ENCODE results near the gene TCTN2. TPM values are rescaled to one million over a fixed set of nuclear protein-coding genes. Genes with fewer than 3 reads are reported as not detected.

TCTN2 gene
- polyA plus RNA-seq, 3 donors = 0.24 to 1.1 TPM; not detected in 1

GRCh38 chr12:123676616-123677320 lies 5.9 kb downstream of the TCTN2 start:
- Histone ChIP-seq H3K4me1 (ENCODE audit: control insufficient read depth in 1 of 2, insufficient read depth in 2 of 2, low read length in 2 of 2) (peaks cover under 1 to 10% of the 10 kb centered on the region in 2 donors), H3K36me3 (replicated peaks in 1 of 2; ENCODE audit: control insufficient read depth in 1 of 2, insufficient read depth in 2 of 2, low read length in 2 of 2) (no peaks in the 10 kb centered on the region), H3K4me2 (replicated peaks; ENCODE audit: extremely low read depth, low read length, poor library complexity, severe bottlenecking) (no peak overlapping the region), H3K4me3 (replicated peaks in 1 of 3; ENCODE audit: low read depth in 2 of 3, low read length in 3 of 3) (no peak overlapping the region), H3K27me3 (ENCODE audit: control insufficient read depth in 2 of 2, insufficient read depth in 2 of 2, low read length in 2 of 2) (no peaks in the 10 kb centered on the region), H4K20me1 (ENCODE audit: insufficient read depth, low read length) (no peaks in the 10 kb centered on the region), H3K27ac (ENCODE audit: low read depth in 1 of 2, low read length in 2 of 2) (no peak overlapping the region), H3K79me2 (ENCODE audit: insufficient read depth, low read length) (no peaks in the 10 kb centered on the region), H3K9me3 (replicated peaks in 1 of 2; ENCODE audit: control insufficient read depth in 1 of 2, insufficient read depth in 1 of 2, low read length in 2 of 2) (no peaks in the 10 kb centered on the region), H2AFZ (ENCODE audit: insufficient read depth, low read depth, low read length, poor library complexity, severe bottlenecking) (no peak overlapping the region), H3K9ac (ENCODE audit: insufficient read depth, low read length, poor library complexity, severe bottlenecking) (no peak overlapping the region)
- Mint-ChIP-seq H3K4me1 (peaks cover 9% of the 10 kb centered on the region), H3K9me3 (no peaks in the 10 kb centered on the region), H3K27me3 (ENCODE audit: low read depth in 3 of 3) (no peaks in the 10 kb centered on the region), H3K27ac (no peak overlapping the region), H3K36me3 (peaks cover 0 to 1% of the 10 kb centered on the region in 2 donors), H3K4me3 (no peak overlapping the region)
- intact Hi-C loops (cut with micrococcal nuclease) = no loop called here
- DNase-seq = no peak
- WGBS (ENCODE audit: insufficient coverage) = 100% methylated on average over 4 of the region's 9 CpGs
- TF ChIP-seq CTCF (IDR thresholded peaks at IDR 0.05) = no peak

- no peak overlapping the region for H3K27ac ChIP-seq (ENCODE audit: low read depth in 1 of 2, low read length in 2 of 2)
- 98% methylated on average over 6 of the region's 10 CpGs for WGBS (ENCODE audit: insufficient coverage)
- H2AFZ ChIP-seq (ENCODE audit: insufficient read depth, low read depth, low read length, poor library complexity, severe bottlenecking) = no peak overlapping the region
- H3K4me1 Mint-ChIP-seq = peaks cover 12% of the 10 kb centered on the region
- no peaks in the 10 kb centered on the region for H3K27me3 Mint-ChIP-seq (ENCODE audit: low read depth in 3 of 3)
- no peak overlapping the region for H3K4me3 ChIP-seq (replicated peaks in 1 of 3; ENCODE audit: low read depth in 2 of 3, low read length in 3 of 3)
- no peaks in the 10 kb centered on the region for H3K27me3 ChIP-seq (ENCODE audit: control insufficient read depth in 2 of 2, insufficient read depth in 2 of 2, low read length in 2 of 2)
- H3K9me3 ChIP-seq (replicated peaks in 1 of 2; ENCODE audit: control insufficient read depth in 1 of 2, insufficient read depth in 1 of 2, low read length in 2 of 2) = no peaks in the 10 kb centered on the region
- H3K9me3 Mint-ChIP-seq = no peaks in the 10 kb centered on the region
- intact Hi-C loops (cut with micrococcal nuclease) = no loop called here
- no peak overlapping the region for H3K27ac Mint-ChIP-seq
- no peak overlapping the region for H3K4me3 Mint-ChIP-seq
- H3K79me2 ChIP-seq (ENCODE audit: insufficient read depth, low read length) = no peaks in the 10 kb centered on the region
- no peak overlapping the region for H3K9ac ChIP-seq (ENCODE audit: insufficient read depth, low read length, poor library complexity, severe bottlenecking)
- DNase-seq = no peak
- H3K4me2 ChIP-seq (replicated peaks; ENCODE audit: extremely low read depth, low read length, poor library complexity, severe bottlenecking) = no peak overlapping the region
- no peaks in the 10 kb centered on the region for H3K36me3 ChIP-seq (replicated peaks in 1 of 2; ENCODE audit: control insufficient read depth in 1 of 2, insufficient read depth in 2 of 2, low read length in 2 of 2)
- peaks cover 0 to 1% of the 10 kb centered on the region in 2 donors for H3K36me3 Mint-ChIP-seq
- no peak for TF ChIP-seq CTCF (IDR thresholded peaks at IDR 0.05)
- peaks cover 4 to 11% of the 10 kb centered on the region in 2 donors for H3K4me1 ChIP-seq (ENCODE audit: control insufficient read depth in 1 of 2, insufficient read depth in 2 of 2, low read length in 2 of 2)
- no peaks in the 10 kb centered on the region for H4K20me1 ChIP-seq (ENCODE audit: insufficient read depth, low read length)
Observed at GRCh38 chr12:123678981-123679380, 8.1 kb downstream of the TCTN2 start.

Data from CD14-positive monocyte (primary cell).